NOMO-1 treated with dmso at 0.1 percent for 144 hours (cell line): Measurements from ENCODE around the gene KL.

Experiments
- DNase-seq: peaks from one replicate; lab custom pipeline; 2025; ENCODE audit not compliant: unreplicated experiment; lab: John Stamatoyannopoulos, UW

KL gene

GRCh38 chr13:33033986-33034385 lies 17.8 kb downstream of the KL start:
- DNase-seq: no peak

- DNase-seq: peak; percentile 66
Measured at GRCh38 chr13:33034882-33035520, 18.8 kb downstream of the KL start.

GRCh38 chr13:33037673-33038072 lies 21.4 kb downstream of the KL start:
- no peak for DNase-seq

GRCh38 chr13:33040090-33040489 lies 23.9 kb downstream of the KL start:
- DNase-seq: no peak

DNA sequence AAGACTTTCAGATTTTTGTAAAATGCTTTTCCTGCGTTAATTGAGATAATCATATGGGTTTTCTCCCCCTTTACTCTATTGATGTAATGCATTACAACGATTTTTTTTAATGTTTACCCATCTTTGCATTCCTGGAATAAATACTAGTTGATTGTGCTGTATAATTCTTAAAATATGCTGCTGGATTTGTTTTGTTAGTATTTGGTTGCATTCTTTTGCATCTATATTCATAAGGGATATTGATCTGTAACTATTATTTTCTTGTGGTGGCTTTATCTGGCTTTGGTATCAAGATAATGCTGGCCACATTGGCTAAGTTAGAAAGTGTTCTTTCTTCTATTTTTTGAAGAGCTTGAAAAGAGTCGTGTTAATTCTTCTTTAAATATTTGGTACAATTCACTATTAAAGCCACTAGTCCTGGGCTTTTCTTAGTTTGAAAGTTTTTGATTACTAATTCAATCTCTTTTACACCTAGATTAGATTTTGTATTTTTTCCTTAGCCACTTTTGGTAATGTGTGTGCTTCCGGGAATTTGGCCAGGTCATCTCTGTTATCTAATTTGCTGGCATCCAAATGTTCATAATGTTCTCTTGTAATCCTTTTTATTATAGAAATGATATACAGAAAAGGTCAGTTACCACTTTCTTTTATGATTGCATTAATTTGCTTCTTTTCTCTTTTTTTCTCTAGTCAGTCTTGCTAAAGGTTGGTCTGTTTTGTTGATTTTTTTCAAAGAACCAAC lies 29.8 kb downstream of the KL start:
- DNase-seq: no peak

DNA sequence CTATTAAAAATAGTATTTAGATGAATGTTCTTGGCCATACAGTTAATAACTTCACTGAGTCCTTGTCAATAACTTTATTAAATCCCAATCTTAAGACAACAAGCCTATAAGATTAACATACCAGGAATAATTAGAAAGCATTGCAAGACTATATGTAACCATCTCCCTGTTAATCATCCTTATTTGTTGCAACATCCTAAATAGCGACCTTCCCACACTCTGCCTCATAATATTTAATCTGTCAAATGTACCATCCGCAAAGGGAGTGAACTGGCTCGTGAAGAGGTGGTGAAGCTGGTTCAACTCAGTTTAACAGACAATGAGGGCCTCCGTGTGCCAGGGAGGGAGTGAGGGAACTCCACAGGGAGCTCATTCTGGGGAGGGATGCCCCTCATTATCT lies 33.9 kb downstream of the KL start:
- no peak for DNase-seq

GRCh38 chr13:33051632-33052031 lies 35.4 kb downstream of the KL start:
- DNase-seq: no peak

GRCh38 chr13:33052506-33053280 lies 36.5 kb downstream of the KL start:
- no peak for DNase-seq

DNA sequence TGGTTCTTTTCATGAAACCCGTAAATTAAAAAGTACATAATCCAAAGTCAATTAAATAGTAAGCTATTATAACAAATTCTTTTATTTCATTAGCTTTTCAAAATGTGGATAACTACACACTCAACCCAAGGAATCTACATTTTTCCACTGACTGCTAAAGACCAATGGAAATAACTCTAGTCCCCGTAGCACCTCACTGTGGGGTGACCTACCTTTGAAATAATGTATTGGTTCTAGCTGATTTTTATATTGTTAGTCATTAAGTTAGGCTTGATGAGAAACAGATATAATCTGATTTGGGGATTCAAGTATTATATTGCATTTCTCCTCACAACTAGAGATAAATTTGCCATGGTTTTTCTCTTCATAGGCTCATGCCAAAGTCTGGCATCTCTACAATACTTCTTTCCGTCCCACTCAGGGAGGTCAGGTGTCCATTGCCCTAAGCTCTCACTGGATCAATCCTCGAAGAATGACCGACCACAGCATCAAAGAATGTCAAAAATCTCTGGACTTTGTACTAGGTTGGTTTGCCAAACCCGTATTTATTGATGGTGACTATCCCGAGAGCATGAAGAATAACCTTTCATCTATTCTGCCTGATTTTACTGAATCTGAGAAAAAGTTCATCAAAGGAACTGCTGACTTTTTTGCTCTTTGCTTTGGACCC lies 37.3 kb downstream of the KL start:
- DNase-seq: no peak

DNA sequence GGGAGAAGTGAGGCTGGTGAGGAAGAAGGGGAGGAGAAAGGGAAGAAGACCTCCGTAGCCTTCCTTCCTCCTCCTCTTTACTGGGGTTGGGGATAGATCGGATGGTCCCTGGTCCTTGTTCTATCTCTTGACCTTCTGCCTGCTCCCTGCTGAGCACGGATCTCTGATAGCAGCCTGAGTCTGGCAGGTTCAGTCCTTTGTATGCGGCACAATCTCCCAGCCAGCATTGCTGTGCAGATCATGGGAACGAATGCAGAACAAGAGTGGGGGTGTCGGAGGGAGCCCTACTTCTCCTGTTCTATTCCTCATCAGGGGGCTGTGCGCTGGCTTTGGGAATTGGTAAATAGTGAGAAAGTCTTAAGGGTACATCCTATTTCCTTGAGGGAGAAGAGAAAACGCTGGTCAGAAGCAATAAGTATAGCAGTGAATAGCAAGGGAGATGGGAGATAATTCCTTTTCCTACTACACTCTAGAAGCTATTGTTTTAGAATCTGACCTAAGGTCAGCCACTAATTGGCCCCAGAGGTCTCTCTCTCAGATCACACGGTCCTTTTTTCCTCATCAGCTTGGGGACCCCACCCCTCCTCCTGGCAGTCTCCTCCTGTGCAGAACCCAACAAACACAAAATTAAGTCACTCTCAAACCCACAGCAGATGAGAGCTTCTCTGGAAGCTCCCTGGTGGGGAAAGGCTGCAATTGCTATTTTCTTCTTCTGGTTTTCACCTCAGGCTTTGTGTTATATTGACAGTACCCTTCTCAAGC lies 41.0 kb downstream of the KL start:
- no peak for DNase-seq

GRCh38 chr13:33058776-33059327 lies 42.6 kb downstream of the KL start:
- no peak for DNase-seq

- DNase-seq: no peak
Measured at GRCh38 chr13:33060815-33061214, 44.6 kb downstream of the KL start.

- no peak for DNase-seq
Measured at GRCh38 chr13:33066329-33066728, 50.1 kb downstream of the KL start.

GRCh38 chr13:33069365-33069764 lies 53.1 kb downstream of the KL start:
- no peak for DNase-seq

DNA sequence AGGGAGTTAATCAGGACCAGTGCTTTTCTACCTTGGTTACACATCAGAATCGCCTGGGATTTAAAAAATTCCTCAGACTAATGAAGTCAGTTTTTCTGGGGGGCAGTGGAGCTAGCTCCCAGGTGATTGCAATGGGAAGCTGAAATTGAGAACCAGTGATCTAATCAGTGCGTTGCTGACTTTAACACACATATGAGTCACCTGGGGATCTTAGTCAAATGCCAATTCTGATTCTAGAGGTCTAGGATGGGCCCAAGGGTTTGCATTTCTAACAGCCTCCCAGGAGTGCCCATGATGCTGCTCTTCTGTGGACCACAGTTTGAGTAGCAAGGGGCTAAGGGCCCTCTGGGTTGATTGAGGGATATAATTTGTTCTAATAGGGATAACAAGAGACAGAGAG lies 54.5 kb downstream of the KL start:
- no peak for DNase-seq

DNA sequence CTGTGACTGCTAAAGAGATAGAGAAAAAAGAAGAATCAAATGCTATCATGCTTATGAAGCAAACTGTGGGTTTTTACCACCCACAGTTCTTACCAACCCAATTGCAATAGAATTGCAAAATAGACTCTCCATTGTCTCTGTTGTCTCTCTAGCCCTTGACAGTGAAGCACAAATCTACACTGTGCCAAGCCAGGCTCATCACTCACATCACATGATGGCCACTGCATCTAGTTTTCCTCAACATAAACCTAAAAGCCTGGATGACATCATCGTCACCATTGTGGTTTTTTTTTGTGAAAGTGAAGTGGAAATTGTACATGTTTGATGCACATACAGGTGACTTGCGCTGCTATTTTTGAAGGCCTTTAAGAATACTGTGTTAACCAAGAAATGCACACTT lies 56.1 kb downstream of the KL start:
- no peak for DNase-seq

- DNase-seq: no peak
Measured at GRCh38 chr13:33072759-33073158, 56.5 kb downstream of the KL start.

GRCh38 chr13:33073338-33073737 lies 57.1 kb downstream of the KL start:
- no peak for DNase-seq

GRCh38 chr13:33076001-33076992 lies 60.1 kb downstream of the KL start:
- DNase-seq: no peak
